Measurements from ENCODE around the gene SHISA9. TPM values are rescaled to one million over a fixed set of nuclear protein-coding genes. Genes with fewer than 3 reads are reported as not detected.

The SHISA9 gene
- polyA plus RNA-seq, 3 donors, result 0.01 TPM; not detected in 2

DNA sequence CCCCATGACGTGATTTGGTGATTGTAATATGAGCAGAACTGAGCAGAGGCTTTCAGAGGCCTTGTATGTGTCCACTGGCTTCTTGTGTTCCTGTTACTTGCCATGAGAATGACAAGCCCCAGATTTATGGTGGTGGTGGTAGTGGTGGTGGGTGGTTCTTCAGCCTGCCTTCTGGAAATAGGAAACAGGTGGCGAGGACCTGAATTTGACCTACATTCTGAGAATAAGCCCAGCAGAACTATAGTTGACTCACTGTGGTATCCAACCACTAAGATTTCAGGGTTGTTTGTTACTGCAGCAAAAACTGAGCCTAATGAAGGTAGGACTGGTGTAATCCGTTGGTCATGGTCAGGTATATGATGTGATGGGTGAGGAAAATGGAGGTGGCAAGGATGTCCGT is 93.0 kb downstream of the SHISA9 start:
- WGBS (ENCODE audit: insufficient coverage), result 58% methylated on average over 3 of the region's 4 CpGs
- Histone ChIP-seq H4K20me1 (ENCODE audit: insufficient read depth, low read length) (no peaks in the 10 kb centered on the region), H3K9ac (ENCODE audit: insufficient read depth, low read length, poor library complexity, severe bottlenecking) (no peak overlapping the region), H3K36me3 (replicated peaks in 1 of 2; ENCODE audit: control insufficient read depth in 1 of 2, insufficient read depth in 2 of 2, low read length in 2 of 2) (no peaks in the 10 kb centered on the region), H3K27ac (ENCODE audit: low read depth in 1 of 2, low read length in 2 of 2) (no peak overlapping the region), H3K9me3 (replicated peaks in 1 of 2; ENCODE audit: control insufficient read depth in 1 of 2, insufficient read depth in 1 of 2, low read length in 2 of 2) (no peaks in the 10 kb centered on the region), H3K27me3 (ENCODE audit: control insufficient read depth in 2 of 2, insufficient read depth in 2 of 2, low read length in 2 of 2) (no peaks in the 10 kb centered on the region), H3K4me1 (ENCODE audit: control insufficient read depth in 1 of 2, insufficient read depth in 2 of 2, low read length in 2 of 2) (no peaks in the 10 kb centered on the region), H3K4me2 (replicated peaks; ENCODE audit: extremely low read depth, low read length, poor library complexity, severe bottlenecking) (no peak overlapping the region), H3K79me2 (ENCODE audit: insufficient read depth, low read length) (no peaks in the 10 kb centered on the region), H3K4me3 (replicated peaks in 1 of 3; ENCODE audit: low read depth in 2 of 3, low read length in 3 of 3) (no peak overlapping the region), H2AFZ (ENCODE audit: insufficient read depth, low read depth, low read length, poor library complexity, severe bottlenecking) (no peak overlapping the region)
- Mint-ChIP-seq H3K9me3 (peaks cover 0 to 8% (median 1%) of the 10 kb centered on the region in 7 donors), H3K27ac (peak overlapping the region in 1 of 7 donors; percentile 1), H3K4me3 (no peak overlapping the region), H3K4me1 (no peaks in the 10 kb centered on the region), H3K27me3 (ENCODE audit: low read depth in 3 of 3) (peaks cover 0 to 1% (median 0%) of the 10 kb centered on the region in 3 donors), H3K36me3 (no peaks in the 10 kb centered on the region)
- DNase-seq, result no peak
- intact Hi-C loops (cut with micrococcal nuclease), result no loop called here
- TF ChIP-seq, protein P1, sequence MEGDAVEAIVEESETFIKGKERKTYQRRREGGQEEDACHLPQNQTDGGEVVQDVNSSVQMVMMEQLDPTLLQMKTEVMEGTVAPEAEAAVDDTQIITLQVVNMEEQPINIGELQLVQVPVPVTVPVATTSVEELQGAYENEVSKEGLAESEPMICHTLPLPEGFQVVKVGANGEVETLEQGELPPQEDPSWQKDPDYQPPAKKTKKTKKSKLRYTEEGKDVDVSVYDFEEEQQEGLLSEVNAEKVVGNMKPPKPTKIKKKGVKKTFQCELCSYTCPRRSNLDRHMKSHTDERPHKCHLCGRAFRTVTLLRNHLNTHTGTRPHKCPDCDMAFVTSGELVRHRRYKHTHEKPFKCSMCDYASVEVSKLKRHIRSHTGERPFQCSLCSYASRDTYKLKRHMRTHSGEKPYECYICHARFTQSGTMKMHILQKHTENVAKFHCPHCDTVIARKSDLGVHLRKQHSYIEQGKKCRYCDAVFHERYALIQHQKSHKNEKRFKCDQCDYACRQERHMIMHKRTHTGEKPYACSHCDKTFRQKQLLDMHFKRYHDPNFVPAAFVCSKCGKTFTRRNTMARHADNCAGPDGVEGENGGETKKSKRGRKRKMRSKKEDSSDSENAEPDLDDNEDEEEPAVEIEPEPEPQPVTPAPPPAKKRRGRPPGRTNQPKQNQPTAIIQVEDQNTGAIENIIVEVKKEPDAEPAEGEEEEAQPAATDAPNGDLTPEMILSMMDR (IDR thresholded peaks at IDR 0.05), result no peak

DNA sequence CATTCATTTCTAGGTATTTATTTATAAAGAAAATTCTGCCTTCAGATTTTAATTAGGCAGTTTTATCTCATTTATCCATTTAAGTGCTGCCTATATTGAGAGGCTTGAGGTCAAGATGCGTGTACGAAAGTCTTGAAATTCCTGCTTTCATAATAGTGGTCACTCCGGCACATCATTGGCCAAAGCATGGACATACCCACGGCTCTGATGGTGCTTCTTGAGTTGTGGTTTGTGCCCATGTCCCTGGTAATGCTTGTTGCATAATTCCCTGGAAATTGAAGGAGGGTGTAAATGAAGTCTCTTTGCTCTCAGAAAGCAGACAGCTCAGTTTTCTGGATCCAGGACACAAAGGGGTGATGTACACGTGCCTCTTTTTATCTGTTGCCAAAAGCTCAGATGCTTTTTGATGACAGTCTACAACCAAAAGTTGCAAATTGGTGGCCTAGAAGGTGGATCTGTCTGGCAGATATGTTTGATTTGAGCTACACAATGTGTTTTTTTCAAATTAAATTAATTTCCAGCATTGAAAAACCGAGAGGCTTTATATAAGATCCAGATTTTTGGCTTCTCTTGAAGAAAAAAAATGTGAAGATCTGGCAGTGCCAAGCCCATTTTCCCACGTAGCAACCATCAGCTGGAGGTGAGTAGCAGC is 94.4 kb downstream of the SHISA9 start:
- Histone ChIP-seq H3K4me3 (replicated peaks in 1 of 3; ENCODE audit: low read depth in 2 of 3, low read length in 3 of 3) (no peak overlapping the region), H3K4me2 (replicated peaks; ENCODE audit: extremely low read depth, low read length, poor library complexity, severe bottlenecking) (no peak overlapping the region), H4K20me1 (ENCODE audit: insufficient read depth, low read length) (no peaks in the 10 kb centered on the region), H3K9ac (ENCODE audit: insufficient read depth, low read length, poor library complexity, severe bottlenecking) (no peak overlapping the region), H3K27ac (ENCODE audit: low read depth in 1 of 2, low read length in 2 of 2) (no peak overlapping the region), H3K4me1 (ENCODE audit: control insufficient read depth in 1 of 2, insufficient read depth in 2 of 2, low read length in 2 of 2) (no peaks in the 10 kb centered on the region), H3K9me3 (replicated peaks in 1 of 2; ENCODE audit: control insufficient read depth in 1 of 2, insufficient read depth in 1 of 2, low read length in 2 of 2) (no peaks in the 10 kb centered on the region), H3K27me3 (ENCODE audit: control insufficient read depth in 2 of 2, insufficient read depth in 2 of 2, low read length in 2 of 2) (no peaks in the 10 kb centered on the region), H3K36me3 (replicated peaks in 1 of 2; ENCODE audit: control insufficient read depth in 1 of 2, insufficient read depth in 2 of 2, low read length in 2 of 2) (no peaks in the 10 kb centered on the region), H2AFZ (ENCODE audit: insufficient read depth, low read depth, low read length, poor library complexity, severe bottlenecking) (no peak overlapping the region), H3K79me2 (ENCODE audit: insufficient read depth, low read length) (no peaks in the 10 kb centered on the region)
- DNase-seq, result no peak
- H3K4me3 Mint-ChIP-seq, result no peak overlapping the region
- WGBS (ENCODE audit: insufficient coverage), result 85% methylated on average over 7 of the region's 7 CpGs
- H3K27me3 Mint-ChIP-seq (ENCODE audit: low read depth in 3 of 3), result peaks cover 0 to 1% (median 0%) of the 10 kb centered on the region in 3 donors
- H3K4me1 Mint-ChIP-seq, result no peaks in the 10 kb centered on the region
- TF ChIP-seq, protein P1 (IDR thresholded peaks at IDR 0.05), result no peak
- intact Hi-C loops (cut with micrococcal nuclease), result no loop called here
- H3K9me3 Mint-ChIP-seq, result peaks cover 0 to 13% (median 1%) of the 10 kb centered on the region in 7 donors
- H3K27ac Mint-ChIP-seq, result no peak overlapping the region
- H3K36me3 Mint-ChIP-seq, result no peaks in the 10 kb centered on the region

All from CD14-positive monocyte (primary cell).